Natural killer cell (primary cell): ENCODE data around the gene TENM4. TPM values are rescaled to one million over a fixed set of nuclear protein-coding genes. Genes with fewer than 3 reads are reported as not detected.

Experiments used
- ATAC-seq, 3 donors: fragments of 150-1000 bp in 2 of 3; fragments of 200-7000 bp in 1 of 3; cut with Tn5 transposase; 1 replicate in 1 of 3; 2 replicates in 2 of 3; pipeline ENCODE4 v1.10.0; 2021; ENCODE audit warnings: mild to moderate bottlenecking in 2 of 3, moderate library complexity in 2 of 3
- DNase-seq, 2 donors: peaks; one replicate each; pipeline versions ENCODE4 v3.0.0 to v3.0.0-alpha.2; 2013 to 2021; ENCODE audit warnings: mixed read lengths in 1 of 2
- H3K27ac ChIP-seq: one replicate; pipeline ENCODE4 v1.5.1; 2013; ENCODE audit warnings: mild to moderate bottlenecking, low read length
- H3K27me3 ChIP-seq: one replicate; pipeline ENCODE4 v1.6.1; 2013; ENCODE audit warnings: low read length; ENCODE audit not compliant: control insufficient read depth, insufficient read depth
- H3K36me3 ChIP-seq: one replicate; pipeline ENCODE4 v1.6.1; 2013; ENCODE audit warnings: low read length; ENCODE audit not compliant: control insufficient read depth, insufficient read depth
- H3K4me1 ChIP-seq: one replicate; pipeline ENCODE4 v1.6.1; 2013; ENCODE audit warnings: low read length; ENCODE audit not compliant: control insufficient read depth, insufficient read depth
- H3K4me3 ChIP-seq: one replicate; pipeline ENCODE4 v1.5.1; 2013; ENCODE audit warnings: low read length
- H3K9me3 ChIP-seq: one replicate; pipeline ENCODE4 v1.6.1; 2013; ENCODE audit warnings: low read length; ENCODE audit not compliant: control insufficient read depth, insufficient read depth
- H3K27ac Mint-ChIP-seq, 2 donors: one replicate each; pipeline ENCODE4 v1.8.0; 2022; ENCODE audit warnings: mild to moderate bottlenecking in 2 of 2, mixed read lengths in 2 of 2, moderate library complexity in 1 of 2
- H3K27me3 Mint-ChIP-seq, 2 donors: one replicate each; pipeline ENCODE4 v1.8.0; 2022; ENCODE audit warnings: low read depth in 2 of 2, mixed read lengths in 2 of 2
- H3K36me3 Mint-ChIP-seq: one replicate; pipeline ENCODE4 v1.8.0; 2022; ENCODE audit warnings: mixed read lengths
- H3K4me1 Mint-ChIP-seq, 2 donors: one replicate each; pipeline ENCODE4 v1.8.0; 2022; ENCODE audit warnings: mixed read lengths in 2 of 2
- H3K4me3 Mint-ChIP-seq: one replicate; pipeline ENCODE4 v1.8.0; 2022; ENCODE audit warnings: mild to moderate bottlenecking, moderate library complexity, mixed read lengths
- H3K9me3 Mint-ChIP-seq, 2 donors: one replicate each; pipeline ENCODE4 v1.8.0; 2022; ENCODE audit warnings: mixed read lengths in 2 of 2
- CTCF ChIP-seq: fragments of 200-600 bp; IDR thresholded peaks from one replicate; pipeline ENCODE4 v1.8.0; 2022; ENCODE audit warnings: antibody characterized with exemption
- WGBS: methylation state at CpG from one replicate; pipeline ENCODE4 v1.1.7; 2013; ENCODE audit warnings: missing lambda C conversion rate; ENCODE audit not compliant: insufficient coverage; 5-methylcytosine and 5-hydroxymethylcytosine counted together
- intact Hi-C: fragments of 100-400 bp; cut with micrococcal nuclease; formaldehyde crosslinking; loops from one replicate; pipeline ENCODE4 v1.14.2; 2022
- total RNA-seq, 4 donors: library from RNA; stranded (reverse); fragments of 120-200 nt in 1 of 4; gene quantifications; one replicate each; pipeline versions ENCODE4 v1.2.3 to v1.2.4, GENCODE V29; 2013 to 2022

The TENM4 gene
- total RNA-seq, 3 donors from 2014 or later (not counting 1 experiment from before 2014, with no cell fraction given), result 0.63 to 0.75 TPM; not detected in 1

- no peak overlapping the region for H3K4me3 Mint-ChIP-seq
- peaks cover 0 to 11% of the 10 kb centered on the region in 2 donors for H3K4me1 Mint-ChIP-seq
Observed at GRCh38 chr11:78938036-78938435, 502.8 kb downstream of the TENM4 start.

GRCh38 chr11:78935398-78936068 lies 505.3 kb downstream of the TENM4 start:
- no peak overlapping the region for H3K27ac Mint-ChIP-seq

More at GRCh38 chr11:78938036-78938435, 502.8 kb downstream of the TENM4 start:
- H3K27me3 ChIP-seq, result no peaks in the 10 kb centered on the region
- intact Hi-C loops, result no loop called here
- DNase-seq, result no peak
- no peak overlapping the region for H3K27ac Mint-ChIP-seq
- H3K4me3 ChIP-seq, result no peak overlapping the region
- H3K9me3 Mint-ChIP-seq, result no peaks in the 10 kb centered on the region
- no peak overlapping the region for H3K27ac ChIP-seq
- no peaks in the 10 kb centered on the region for H3K9me3 ChIP-seq
- WGBS, result 74% methylated on average over 1 of the region's 1 CpG
- peaks cover 0 to 16% of the 10 kb centered on the region in 2 donors for H3K27me3 Mint-ChIP-seq
- no peak for ATAC-seq
- H3K36me3 ChIP-seq, result no peaks in the 10 kb centered on the region
- TF ChIP-seq CTCF, result no peak
- no peaks in the 10 kb centered on the region for H3K4me1 ChIP-seq
- H3K36me3 Mint-ChIP-seq, result no peaks in the 10 kb centered on the region

GRCh38 chr11:78933350-78933749 lies 507.5 kb downstream of the TENM4 start:
- Mint-ChIP-seq H3K27ac (no peak overlapping the region), H3K4me3 (no peak overlapping the region), H3K4me1 (peaks cover 0 to 11% of the 10 kb centered on the region in 2 donors), H3K9me3 (no peaks in the 10 kb centered on the region), H3K36me3 (no peaks in the 10 kb centered on the region), H3K27me3 (peaks cover 0 to 19% of the 10 kb centered on the region in 2 donors)
- TF ChIP-seq CTCF, result no peak
- H3K4me3 ChIP-seq, result no peak overlapping the region
- no peaks in the 10 kb centered on the region for H3K9me3 ChIP-seq
- no peak for DNase-seq
- intact Hi-C loops, result no loop called here
- H3K36me3 ChIP-seq, result no peaks in the 10 kb centered on the region
- WGBS, result 88% methylated on average over 4 of the region's 5 CpGs
- no peak for ATAC-seq
- no peak overlapping the region for H3K27ac ChIP-seq
- no peaks in the 10 kb centered on the region for H3K4me1 ChIP-seq
- no peaks in the 10 kb centered on the region for H3K27me3 ChIP-seq

More at GRCh38 chr11:78935398-78936068, 505.3 kb downstream of the TENM4 start:
- Histone ChIP-seq H3K27ac (no peak overlapping the region), H3K9me3 (no peaks in the 10 kb centered on the region), H3K4me3 (no peak overlapping the region), H3K36me3 (no peaks in the 10 kb centered on the region), H3K4me1 (no peaks in the 10 kb centered on the region), H3K27me3 (no peaks in the 10 kb centered on the region)
- DNase-seq, result no peak
- no peaks in the 10 kb centered on the region for H3K36me3 Mint-ChIP-seq
- 75% methylated on average over 3 of the region's 4 CpGs for whole genome bisulfite sequencing
- no peaks in the 10 kb centered on the region for H3K9me3 Mint-ChIP-seq
- TF ChIP-seq CTCF, result no peak
- peaks cover 0 to 11% of the 10 kb centered on the region in 2 donors for H3K4me1 Mint-ChIP-seq
- intact Hi-C loops, result no loop called here
- H3K27me3 Mint-ChIP-seq, result peaks cover 0 to 16% of the 10 kb centered on the region in 2 donors
- H3K4me3 Mint-ChIP-seq, result no peak overlapping the region
- ATAC-seq, result no peak

GRCh38 chr11:78932757-78933156 lies 508.1 kb downstream of the TENM4 start:
- Histone ChIP-seq H3K27ac (no peak overlapping the region), H3K4me1 (no peaks in the 10 kb centered on the region), H3K36me3 (no peaks in the 10 kb centered on the region), H3K27me3 (no peaks in the 10 kb centered on the region), H3K4me3 (no peak overlapping the region), H3K9me3 (no peaks in the 10 kb centered on the region)
- ATAC-seq, result no peak
- TF ChIP-seq CTCF, result no peak
- H3K27me3 Mint-ChIP-seq, result peaks cover 0 to 15% of the 10 kb centered on the region in 2 donors
- H3K4me1 Mint-ChIP-seq, result peaks cover 0 to 5% of the 10 kb centered on the region in 2 donors
- 94% methylated on average over 11 of the region's 11 CpGs for WGBS
- H3K9me3 Mint-ChIP-seq, result no peaks in the 10 kb centered on the region
- no peak for DNase-seq
- no peak overlapping the region for H3K27ac Mint-ChIP-seq
- H3K4me3 Mint-ChIP-seq, result no peak overlapping the region
- no peaks in the 10 kb centered on the region for H3K36me3 Mint-ChIP-seq
- intact Hi-C loops, result no loop called here
